Islet precursor cell (in vitro differentiated cells): ENCODE data around the gene IL31.
A peak's percentile ranks its signal among the peaks of the same experiment; 100 is the strongest.
"Not testable (repeated sequence)": the region's sequence is repeated elsewhere in the genome, so short reads cannot be mapped to it uniquely, and the experiment has no call there.

ENCODE experiments used
- DNase-seq: peaks from one replicate; pipeline ENCODE4 v3.0.0-alpha.2; 2018

IL31 gene

DNA sequence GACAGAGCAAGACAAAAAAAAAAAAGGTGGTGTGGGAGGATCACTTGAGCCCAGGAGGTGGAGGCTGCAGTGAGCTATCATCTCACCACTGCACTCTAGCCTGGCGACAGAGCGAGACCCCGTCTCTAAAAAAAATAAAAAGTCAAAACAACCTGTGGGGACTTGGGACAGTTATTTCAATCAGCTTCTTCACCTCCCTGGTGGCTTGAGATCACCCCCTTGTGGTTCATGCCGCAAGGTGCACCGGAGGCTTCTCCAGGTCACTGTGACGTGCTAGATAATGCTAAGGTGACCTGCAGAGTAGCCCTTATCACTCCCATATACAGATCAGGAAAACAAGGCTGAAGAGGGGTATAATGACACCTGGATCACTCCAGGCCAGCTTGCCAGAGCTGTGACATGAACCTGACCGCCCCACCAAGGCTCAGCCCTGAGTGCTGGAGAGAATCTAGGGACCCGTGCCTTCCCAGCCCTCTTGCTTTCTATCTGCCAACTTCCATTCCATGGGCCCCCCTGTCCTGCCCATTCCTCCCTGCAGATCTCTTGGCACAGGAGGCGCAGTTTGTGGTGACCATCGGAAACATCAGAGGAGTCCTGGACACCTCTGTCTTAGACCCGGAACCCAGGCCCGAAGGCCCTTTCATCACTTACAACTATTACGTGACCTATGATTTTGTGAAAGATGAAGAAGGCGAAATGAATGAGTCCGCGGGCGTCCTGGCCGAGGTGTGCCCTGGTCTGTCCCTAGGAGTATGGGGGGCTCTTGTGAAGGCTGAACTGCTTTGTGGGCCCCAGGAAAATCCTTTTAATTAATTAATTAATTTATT lies 17.0 kb upstream of the IL31 start:
- DNase-seq: peak; percentile 91

GRCh38 chr12:122189626-122190475 lies 15.8 kb upstream of the IL31 start:
- DNase-seq: no peak

GRCh38 chr12:122187466-122187865 lies 13.4 kb upstream of the IL31 start:
- no peak for DNase-seq

GRCh38 chr12:122185494-122186082 lies 11.6 kb upstream of the IL31 start:
- no peak for DNase-seq

DNA sequence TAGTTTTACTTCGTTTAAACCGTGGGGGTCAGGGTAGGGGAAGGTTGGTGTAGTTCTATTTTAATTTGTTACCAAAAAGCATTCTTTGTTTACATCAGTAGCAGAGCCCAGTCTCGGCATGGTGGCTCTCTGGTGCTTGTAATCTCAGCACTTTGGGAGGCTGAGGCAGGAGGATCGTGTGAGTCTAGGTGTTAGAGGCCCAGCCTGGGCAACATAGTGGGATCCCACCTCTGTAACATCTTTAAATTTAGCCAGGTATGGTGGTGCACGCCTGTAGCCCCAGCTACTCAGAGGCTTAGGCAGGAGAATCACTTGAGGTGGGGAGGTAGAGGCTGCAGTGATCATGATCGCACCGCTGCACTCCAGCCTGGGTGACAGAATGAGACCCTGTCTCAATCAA lies 11.1 kb upstream of the IL31 start:
- DNase-seq: no peak

- DNase-seq: no peak
These were observed 10.5 kb upstream of the IL31 start for GRCh38 chr12:122184517-122184916.

GRCh38 chr12:122183588-122183940 lies 9.5 kb upstream of the IL31 start:
- DNase-seq: no peak

DNA sequence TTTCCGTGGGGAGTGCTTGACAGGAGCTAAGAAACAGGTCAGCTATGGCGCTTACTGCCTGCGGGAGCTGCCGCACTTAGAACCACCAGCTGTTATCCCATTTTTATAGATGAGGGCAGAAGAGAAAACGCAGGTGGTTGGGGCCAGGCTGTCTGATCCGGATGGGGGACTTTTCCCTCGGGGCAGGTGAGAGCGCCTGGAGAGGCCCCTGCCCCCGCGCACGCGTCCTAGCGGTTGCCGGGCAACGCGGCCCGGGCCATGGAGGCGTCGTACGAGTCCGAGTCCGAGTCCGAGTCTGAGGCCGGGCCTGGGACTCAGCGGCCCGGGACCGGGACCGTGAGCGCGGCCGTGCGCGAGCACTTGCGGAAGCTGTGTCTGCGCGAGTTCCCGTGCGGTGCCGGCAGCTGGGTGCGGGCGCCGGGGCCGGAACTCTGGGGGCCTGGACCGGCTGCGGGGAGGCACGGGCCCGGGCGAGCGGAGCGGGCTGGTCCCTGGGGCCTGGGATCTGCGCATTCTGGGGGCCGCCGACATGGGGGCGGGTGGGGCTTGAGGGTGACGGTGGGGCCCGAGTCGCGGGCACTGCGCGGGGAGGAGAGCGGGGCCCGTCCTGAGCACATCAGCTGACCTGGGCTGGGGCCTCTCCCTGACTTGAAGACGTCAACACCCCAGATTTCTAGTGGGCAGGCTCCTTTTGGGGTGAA lies 9.0 kb upstream of the IL31 start, which contains the start of gene LRRC43:
Gene LRRC43, plus strand, starts transcription at position 237 of the 701 bp plus-strand sequence. Its CDS starts 22 bp downstream, at position 259.
- DNase-seq: peak; percentile 90

- not testable (repeated sequence) for DNase-seq
These were observed 2.5 kb upstream of the IL31 start for GRCh38 chr12:122176473-122176872.

- no peak for DNase-seq
These were observed 1.6 kb downstream of the IL31 start for GRCh38 chr12:122172262-122172939.

- no peak for DNase-seq
These were observed 2.6 kb downstream of the IL31 start for GRCh38 chr12:122171399-122171798.

DNA sequence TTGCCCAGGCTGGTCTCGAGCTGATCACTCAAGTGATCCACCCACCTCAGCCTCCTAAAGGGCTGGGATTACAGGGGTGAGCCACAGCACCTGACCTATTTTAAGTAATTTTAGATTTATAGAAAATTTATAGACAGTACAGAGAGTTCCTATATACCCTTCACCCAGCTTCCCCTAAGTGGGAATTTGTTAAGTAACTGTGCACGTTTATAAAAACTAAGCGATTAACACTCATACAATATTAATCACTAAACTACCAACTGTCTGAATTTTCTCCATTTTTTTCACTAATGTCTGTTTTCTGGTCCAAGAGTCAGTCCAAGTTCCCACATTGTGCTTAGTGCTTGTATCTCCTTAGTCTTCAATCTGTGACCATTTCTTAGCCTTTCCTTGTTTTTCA lies 5.5 kb downstream of the IL31 start:
- no peak for DNase-seq

DNA sequence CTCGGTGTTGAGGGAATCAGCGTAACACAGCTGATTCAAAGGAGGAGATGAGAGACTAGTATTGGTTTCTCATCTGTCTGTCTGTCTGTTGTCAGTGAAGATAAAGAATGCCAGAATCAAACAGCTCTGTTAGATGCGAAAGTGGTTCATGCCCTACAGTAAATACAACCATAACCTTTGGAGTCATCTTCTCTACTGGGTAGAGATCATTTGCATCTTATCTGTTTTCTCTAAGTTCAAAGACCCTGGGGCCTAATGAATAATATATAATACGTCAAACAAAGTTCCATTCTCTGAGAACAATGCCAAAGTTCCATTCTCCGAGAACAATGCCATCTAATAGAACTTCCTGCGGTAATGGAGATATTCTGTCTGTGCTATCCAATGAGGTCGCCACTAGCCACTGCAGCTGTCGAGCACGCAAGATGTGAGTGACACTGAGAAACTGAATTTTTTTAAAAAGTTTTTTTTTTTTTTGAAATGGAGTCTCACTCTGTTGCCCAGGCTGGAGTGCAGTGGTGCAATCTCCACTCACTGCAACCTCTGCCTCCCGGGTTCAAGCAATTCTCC lies 6.6 kb downstream of the IL31 start:
- no peak for DNase-seq

GRCh38 chr12:122166422-122167349 lies 7.3 kb downstream of the IL31 start:
- peak; percentile 73 for DNase-seq

GRCh38 chr12:122162976-122163375 lies 11.0 kb downstream of the IL31 start:
- no peak for DNase-seq

DNA sequence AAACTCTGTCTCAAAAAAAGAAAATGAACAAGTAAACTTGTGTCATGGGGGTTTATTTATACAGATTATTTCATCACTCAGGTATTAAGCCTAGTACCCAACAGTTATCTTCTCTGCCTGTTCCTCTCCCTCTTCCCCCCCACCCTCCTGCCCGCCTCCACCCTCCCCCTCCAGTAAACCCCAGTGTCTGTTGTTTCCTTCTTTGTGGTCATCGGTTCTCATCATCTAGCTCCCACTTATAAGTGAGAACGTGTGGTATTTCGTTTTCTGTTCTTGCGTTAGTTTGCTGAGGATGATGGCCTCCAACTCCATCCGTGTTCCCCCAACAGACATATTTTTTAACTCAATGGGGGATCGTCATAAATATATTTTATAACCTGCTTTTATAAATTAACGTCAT lies 12.3 kb downstream of the IL31 start:
- no peak for DNase-seq

GRCh38 chr12:122160761-122161160 lies 13.3 kb downstream of the IL31 start:
- no peak for DNase-seq

GRCh38 chr12:122159882-122160281 lies 14.1 kb downstream of the IL31 start:
- DNase-seq: no peak

DNA sequence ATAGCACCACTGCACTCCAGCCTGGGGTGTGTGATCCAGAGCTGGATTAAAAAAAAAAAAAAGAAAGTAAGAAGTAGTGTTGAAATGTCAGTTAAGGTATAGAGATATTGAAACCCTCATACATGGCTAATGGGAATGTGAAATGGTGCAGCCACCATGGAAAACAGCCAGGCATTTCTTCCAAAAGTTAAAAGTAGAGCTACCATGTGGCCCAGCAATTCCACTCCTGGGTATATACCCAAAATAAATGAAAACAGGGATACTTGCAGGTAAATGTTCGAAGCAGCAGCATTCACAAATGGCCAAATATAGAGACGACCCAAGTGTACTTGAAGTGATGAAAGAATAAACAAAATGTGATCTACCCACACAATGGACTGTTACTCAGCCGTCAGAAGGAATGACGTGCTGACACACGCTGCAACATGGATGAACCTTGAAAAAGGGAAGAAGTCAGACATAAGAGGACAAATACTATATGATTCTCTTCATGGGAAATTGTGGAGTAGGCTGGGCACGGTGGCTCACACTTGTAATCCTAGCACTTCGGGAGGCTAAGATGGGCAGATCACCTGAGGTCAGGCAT lies 15.2 kb downstream of the IL31 start:
- DNase-seq: no peak

DNA sequence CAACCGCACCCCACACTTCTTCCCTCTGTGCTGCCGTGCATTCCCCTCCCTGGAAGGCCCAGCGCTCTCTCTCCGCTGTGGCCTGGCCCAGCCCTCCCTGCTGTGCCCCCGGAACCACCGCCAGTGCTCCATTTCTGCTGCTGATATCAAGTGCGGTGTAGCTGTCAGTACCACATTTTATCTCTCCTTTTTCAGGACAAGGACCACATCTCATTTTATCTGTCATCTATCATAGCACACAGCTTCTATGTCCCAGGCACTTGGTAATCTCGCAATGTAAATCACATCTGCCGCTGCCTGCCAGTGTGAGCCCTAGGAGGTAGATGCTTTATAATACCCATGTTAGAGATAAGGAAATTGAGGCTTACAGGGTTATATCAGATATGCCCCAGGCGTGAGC lies 18.3 kb downstream of the IL31 start:
- no peak for DNase-seq
